Measurements from ENCODE around the gene TEX10. TPM values are rescaled to one million over a fixed set of nuclear protein-coding genes. Genes with fewer than 3 reads are reported as not detected.

TEX10 gene
- total RNA-seq, 2 donors from 2014 or later = 44.7 to 49.4 TPM

GRCh38 chr9:100357501-100357900, 4.8 kb upstream of the TEX10 start:
- H3K4me1 ChIP-seq (ENCODE audit: control insufficient read depth, insufficient read depth, low read length) = no peaks in the 10 kb centered on the region
- Mint-ChIP-seq H3K27me3 (ENCODE audit: insufficient read depth) (no peaks in the 10 kb centered on the region), H3K4me3 (no peak overlapping the region), H3K9me3 (peaks cover 28% of the 10 kb centered on the region), H3K36me3 (ENCODE audit: low read depth) (peaks cover 17% of the 10 kb centered on the region), H3K27ac (no peak overlapping the region), H3K4me1 (peaks cover 6% of the 10 kb centered on the region)
- H3K27ac ChIP-seq (ENCODE audit: low read depth, low read length) = no peak overlapping the region
- no peak overlapping the region for H3K4me3 ChIP-seq (ENCODE audit: low read length)
- no peak overlapping the region for H3K9ac ChIP-seq (ENCODE audit: extremely low read depth, low read length, poor library complexity, severe bottlenecking)
- TF ChIP-seq, protein P1, sequence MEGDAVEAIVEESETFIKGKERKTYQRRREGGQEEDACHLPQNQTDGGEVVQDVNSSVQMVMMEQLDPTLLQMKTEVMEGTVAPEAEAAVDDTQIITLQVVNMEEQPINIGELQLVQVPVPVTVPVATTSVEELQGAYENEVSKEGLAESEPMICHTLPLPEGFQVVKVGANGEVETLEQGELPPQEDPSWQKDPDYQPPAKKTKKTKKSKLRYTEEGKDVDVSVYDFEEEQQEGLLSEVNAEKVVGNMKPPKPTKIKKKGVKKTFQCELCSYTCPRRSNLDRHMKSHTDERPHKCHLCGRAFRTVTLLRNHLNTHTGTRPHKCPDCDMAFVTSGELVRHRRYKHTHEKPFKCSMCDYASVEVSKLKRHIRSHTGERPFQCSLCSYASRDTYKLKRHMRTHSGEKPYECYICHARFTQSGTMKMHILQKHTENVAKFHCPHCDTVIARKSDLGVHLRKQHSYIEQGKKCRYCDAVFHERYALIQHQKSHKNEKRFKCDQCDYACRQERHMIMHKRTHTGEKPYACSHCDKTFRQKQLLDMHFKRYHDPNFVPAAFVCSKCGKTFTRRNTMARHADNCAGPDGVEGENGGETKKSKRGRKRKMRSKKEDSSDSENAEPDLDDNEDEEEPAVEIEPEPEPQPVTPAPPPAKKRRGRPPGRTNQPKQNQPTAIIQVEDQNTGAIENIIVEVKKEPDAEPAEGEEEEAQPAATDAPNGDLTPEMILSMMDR (conservative IDR thresholded peaks at IDR 0.05) = no peak
- H3K9me3 ChIP-seq (ENCODE audit: control insufficient read depth, low read length) = peaks cover 17% of the 10 kb centered on the region
- H3K36me3 ChIP-seq (ENCODE audit: control insufficient read depth, insufficient read depth, low read length) = no peaks in the 10 kb centered on the region
- no peak for DNase-seq
- no peaks in the 10 kb centered on the region for H3K27me3 ChIP-seq (ENCODE audit: control insufficient read depth, insufficient read depth, low read length, poor library complexity, severe bottlenecking)
- WGBS, 2 experiments (ENCODE audit: insufficient coverage in 1 of 2, insufficient read length in 1 of 2) = 100% methylated on average over 1 of the region's 1 CpG

DNA sequence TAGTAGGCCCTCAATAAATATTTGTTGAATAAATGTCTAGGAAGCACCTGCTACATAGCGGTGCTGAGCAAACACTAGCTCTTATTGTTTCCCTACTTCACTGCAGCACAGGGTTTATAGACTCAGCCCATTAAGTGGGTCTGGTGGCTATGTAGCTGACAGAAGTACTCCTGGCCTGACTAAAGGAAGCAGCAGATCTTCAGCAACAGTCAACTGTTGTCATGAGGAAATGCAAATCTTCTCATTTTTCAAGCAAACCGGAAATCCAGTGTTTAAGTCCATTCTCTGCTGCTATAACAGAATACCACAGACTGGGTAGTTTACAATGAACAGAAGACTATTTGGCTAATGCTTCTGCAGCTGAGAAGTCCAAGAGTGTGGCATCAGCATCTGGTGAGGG, 2.8 kb upstream of the TEX10 start:
- Histone ChIP-seq H3K9me3 (ENCODE audit: control insufficient read depth, low read length) (peaks cover 13% of the 10 kb centered on the region), H3K4me1 (ENCODE audit: control insufficient read depth, insufficient read depth, low read length) (no peaks in the 10 kb centered on the region), H3K9ac (ENCODE audit: extremely low read depth, low read length, poor library complexity, severe bottlenecking) (no peak overlapping the region), H3K4me3 (ENCODE audit: low read length) (no peak overlapping the region), H3K27me3 (ENCODE audit: control insufficient read depth, insufficient read depth, low read length, poor library complexity, severe bottlenecking) (no peaks in the 10 kb centered on the region), H3K36me3 (ENCODE audit: control insufficient read depth, insufficient read depth, low read length) (no peaks in the 10 kb centered on the region), H3K27ac (ENCODE audit: low read depth, low read length) (no peak overlapping the region)
- H3K27me3 Mint-ChIP-seq (ENCODE audit: insufficient read depth) = no peaks in the 10 kb centered on the region
- WGBS, 2 experiments (ENCODE audit: insufficient coverage in 1 of 2, insufficient read length in 1 of 2) = 90 to 100% methylated on average over 1 to 2 of the region's 2 CpGs
- no peak overlapping the region for H3K4me3 Mint-ChIP-seq
- no peak overlapping the region for H3K27ac Mint-ChIP-seq
- peaks cover 15% of the 10 kb centered on the region for H3K4me1 Mint-ChIP-seq
- DNase-seq = no peak
- TF ChIP-seq, protein P1 (conservative IDR thresholded peaks at IDR 0.05) = no peak
- H3K9me3 Mint-ChIP-seq = peaks cover 19% of the 10 kb centered on the region
- H3K36me3 Mint-ChIP-seq (ENCODE audit: low read depth) = peaks cover 17% of the 10 kb centered on the region

DNA sequence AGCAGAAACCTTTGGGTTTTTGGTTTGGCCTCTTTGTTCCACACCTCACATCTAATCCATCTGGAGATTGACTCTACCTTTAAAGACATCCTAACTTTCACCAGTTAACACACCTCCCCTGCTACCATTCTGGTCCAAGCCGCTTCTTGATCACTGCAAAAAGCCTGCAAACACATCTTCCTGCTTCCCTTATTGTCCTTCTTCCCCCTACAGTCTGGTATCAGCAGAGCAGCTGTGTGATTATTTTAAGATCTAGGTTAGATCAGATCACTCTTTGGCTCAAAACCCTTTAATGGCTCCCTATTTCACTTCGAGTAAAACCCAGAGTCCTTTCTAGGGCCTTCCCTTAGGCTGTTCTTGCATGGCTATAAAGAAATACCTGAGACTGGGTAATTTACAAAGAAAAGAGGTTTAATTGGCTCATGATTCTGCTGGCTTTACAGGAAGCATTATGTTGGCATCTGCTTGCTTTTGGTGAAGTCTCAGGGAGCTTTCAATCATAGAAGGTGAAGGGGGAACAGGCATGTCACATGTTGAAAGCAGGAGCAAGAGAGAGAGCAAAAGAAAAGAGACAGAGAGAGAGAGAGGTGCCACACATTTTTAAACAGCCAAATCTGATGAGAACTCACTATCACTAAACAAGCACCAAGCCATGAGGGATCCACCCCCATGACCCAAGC, 1.5 kb upstream of the TEX10 start:
- peaks cover 25% of the 10 kb centered on the region for H3K4me1 Mint-ChIP-seq
- no peak for DNase-seq
- peaks cover 14% of the 10 kb centered on the region for H3K36me3 Mint-ChIP-seq (ENCODE audit: low read depth)
- no peaks in the 10 kb centered on the region for H3K27me3 Mint-ChIP-seq (ENCODE audit: insufficient read depth)
- Histone ChIP-seq H3K27ac (ENCODE audit: low read depth, low read length) (no peak overlapping the region), H3K27me3 (ENCODE audit: control insufficient read depth, insufficient read depth, low read length, poor library complexity, severe bottlenecking) (no peaks in the 10 kb centered on the region), H3K9me3 (ENCODE audit: control insufficient read depth, low read length) (peaks cover 13% of the 10 kb centered on the region), H3K4me1 (ENCODE audit: control insufficient read depth, insufficient read depth, low read length) (no peaks in the 10 kb centered on the region), H3K9ac (ENCODE audit: extremely low read depth, low read length, poor library complexity, severe bottlenecking) (no peak overlapping the region), H3K4me3 (ENCODE audit: low read length) (peak overlapping the region; percentile 87), H3K36me3 (ENCODE audit: control insufficient read depth, insufficient read depth, low read length) (no peaks in the 10 kb centered on the region)
- peaks cover 16% of the 10 kb centered on the region for H3K9me3 Mint-ChIP-seq
- no peak overlapping the region for H3K27ac Mint-ChIP-seq
- WGBS, 2 experiments (ENCODE audit: insufficient coverage in 1 of 2, insufficient read length in 1 of 2) = 97 to 100% methylated on average over 2 of the region's 2 CpGs
- peak overlapping the region; percentile 89 for H3K4me3 Mint-ChIP-seq
- TF ChIP-seq, protein P1 (conservative IDR thresholded peaks at IDR 0.05) = no peak

Measured in endodermal cell (in vitro differentiated cells).